GM10847 (cell line): ENCODE results near the gene NOSIP.

Source experiments
- POLR2A ChIP-seq: IDR thresholded peaks from 2 replicates; pipeline ENCODE4 v1.6.1; 2011; ENCODE audit not compliant: insufficient read length; ENCODE audit errors: extremely low read depth

NOSIP gene

DNA sequence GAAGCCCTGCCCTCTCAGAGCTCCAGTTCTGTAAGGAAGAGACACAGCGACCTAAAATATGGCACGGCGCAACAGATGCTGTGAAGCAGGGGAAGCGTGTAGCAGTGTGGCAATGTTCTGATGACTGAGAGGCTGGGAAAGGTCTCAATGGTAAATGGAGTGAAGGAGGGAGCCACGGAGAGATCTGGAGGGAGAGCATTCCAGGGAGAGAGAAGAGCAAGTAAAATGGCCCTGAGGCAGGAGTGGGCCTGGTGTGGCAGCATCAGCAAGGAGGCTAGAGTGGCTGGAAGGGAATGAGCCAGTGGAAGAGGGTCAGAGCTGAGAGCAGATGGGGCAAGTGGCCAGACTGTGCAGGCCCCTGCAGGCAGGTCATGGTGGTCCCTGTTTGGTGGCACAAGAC, 36.2 kb downstream of the NOSIP start:
- no peak for TF ChIP-seq POLR2A

DNA sequence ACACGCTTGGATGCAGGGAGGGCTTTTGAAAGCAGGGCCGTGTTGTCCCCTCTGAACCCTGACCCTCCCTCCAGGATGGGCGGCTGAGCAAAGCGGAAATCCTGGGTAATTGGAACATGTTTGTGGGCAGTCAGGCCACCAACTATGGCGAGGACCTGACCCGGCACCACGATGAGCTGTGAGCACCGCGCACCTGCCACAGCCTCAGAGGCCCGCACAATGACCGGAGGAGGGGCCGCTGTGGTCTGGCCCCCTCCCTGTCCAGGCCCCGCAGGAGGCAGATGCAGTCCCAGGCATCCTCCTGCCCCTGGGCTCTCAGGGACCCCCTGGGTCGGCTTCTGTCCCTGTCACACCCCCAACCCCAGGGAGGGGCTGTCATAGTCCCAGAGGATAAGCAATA, 37.3 kb downstream of the NOSIP start:
- TF ChIP-seq POLR2A, result no peak

DNA sequence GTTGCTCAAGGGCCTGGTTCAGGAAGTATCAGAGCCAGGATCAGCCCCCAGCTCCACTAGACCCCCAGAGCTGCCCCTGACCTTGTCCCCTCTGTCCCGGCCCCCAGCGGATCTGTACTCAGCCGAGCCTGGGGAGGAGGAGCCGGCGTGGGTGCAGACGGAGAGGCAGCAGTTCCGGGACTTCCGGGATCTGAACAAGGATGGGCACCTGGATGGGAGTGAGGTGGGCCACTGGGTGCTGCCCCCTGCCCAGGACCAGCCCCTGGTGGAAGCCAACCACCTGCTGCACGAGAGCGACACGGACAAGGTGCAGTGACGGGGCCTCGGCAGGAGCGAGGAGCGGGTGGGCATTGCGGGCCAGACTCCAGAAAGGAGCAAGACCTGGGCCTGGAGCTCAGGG, 37.9 kb downstream of the NOSIP start:
- no peak for TF ChIP-seq POLR2A

DNA sequence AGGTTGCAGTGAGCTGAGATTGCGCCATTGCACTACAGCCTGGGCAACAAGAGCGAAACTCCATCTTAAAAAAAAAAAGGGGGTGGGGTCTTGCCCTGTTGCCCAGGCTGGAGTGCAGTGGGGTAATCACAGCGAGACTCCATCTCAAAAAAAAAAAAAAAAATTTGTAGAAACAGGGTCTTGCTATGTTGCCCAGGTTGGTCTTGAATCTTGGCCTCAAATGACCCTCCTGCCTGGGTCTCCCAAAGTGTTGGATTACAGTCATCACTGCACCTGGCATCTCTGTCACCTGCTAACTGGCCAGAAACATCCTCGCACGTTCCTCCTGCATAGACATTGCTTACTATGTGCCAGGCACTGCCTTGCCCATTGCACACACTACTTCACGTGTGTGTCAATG, 38.4 kb downstream of the NOSIP start:
- TF ChIP-seq POLR2A, result no peak

DNA sequence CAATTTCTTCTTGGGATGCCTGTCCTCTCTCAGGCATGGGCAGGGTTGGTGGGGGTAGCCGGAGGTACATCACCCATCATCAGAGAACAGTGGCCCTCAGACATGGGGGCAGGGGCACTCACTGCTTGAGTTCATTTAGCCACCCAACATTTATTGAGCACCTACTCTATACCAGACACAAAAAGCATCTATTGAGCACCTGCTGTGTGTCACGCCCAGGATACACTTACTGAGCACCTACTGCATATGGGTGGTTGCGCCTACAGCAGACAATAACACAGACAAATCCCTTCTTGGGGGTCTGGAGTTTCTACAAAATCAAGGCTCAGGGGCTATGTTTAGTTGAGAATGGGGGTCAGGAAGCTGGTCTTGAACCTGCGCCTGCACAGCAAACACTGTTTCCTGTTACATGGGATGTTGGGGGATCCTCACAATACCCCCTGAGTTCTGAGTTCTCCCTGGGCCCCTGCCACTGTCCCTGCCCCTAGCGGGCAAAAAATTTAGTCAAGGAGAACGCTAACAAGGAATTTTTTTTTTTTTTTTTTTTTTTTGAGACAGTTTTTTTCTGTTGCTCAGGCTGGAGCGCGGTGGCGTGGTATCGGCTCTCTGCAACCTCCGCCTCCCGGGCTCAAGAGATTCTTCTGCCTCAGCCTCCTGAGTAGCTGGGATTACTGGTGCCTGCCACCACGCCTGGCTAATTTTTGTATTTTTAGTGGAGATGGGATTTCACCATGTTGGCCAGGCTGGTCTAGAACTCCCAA, 41.0 kb downstream of the NOSIP start:
- no peak for TF ChIP-seq POLR2A

DNA sequence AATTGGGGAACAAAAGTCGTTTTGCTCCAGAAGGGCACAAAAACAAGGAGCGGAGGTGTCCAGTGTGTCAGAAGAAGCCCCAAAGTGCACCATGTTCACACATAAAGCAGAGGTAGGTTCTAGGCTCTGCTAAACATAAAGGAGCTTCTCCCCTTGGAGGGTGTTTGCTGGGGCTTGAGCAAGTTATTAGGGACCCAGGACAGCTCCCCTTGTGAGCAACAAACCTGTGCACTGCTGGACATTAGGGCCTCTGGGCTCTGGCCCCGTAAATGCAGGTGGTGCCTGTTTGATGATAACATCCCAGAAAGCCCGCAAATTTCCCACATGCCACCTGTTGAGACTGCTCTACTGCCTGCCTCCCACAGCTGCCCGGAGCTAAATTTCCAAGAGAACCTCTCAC, 41.7 kb downstream of the NOSIP start:
- TF ChIP-seq POLR2A, result no peak

DNA sequence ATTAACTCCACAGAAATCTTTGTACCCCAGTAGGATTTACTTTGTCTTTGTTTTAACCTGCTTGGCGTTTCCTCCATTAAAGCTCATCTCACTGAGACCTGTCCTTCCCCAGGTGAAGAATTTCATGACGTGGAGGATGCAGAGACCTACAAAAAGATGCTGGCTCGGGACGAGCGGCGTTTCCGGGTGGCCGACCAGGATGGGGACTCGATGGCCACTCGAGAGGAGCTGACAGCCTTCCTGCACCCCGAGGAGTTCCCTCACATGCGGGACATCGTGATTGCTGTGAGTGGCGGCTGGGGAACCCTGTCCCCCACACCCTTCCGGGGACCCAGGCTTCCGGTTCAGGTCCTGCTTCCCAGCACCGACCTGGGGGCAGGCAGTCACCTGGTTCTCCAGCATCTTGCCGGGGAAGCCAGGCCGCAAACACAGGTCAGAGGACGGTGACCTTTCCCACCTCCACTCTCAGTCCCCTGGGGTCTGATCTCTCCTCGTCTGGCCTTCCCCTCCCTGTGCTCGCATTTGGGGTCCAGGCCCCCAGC, 43.4 kb downstream of the NOSIP start:
- no peak for TF ChIP-seq POLR2A

DNA sequence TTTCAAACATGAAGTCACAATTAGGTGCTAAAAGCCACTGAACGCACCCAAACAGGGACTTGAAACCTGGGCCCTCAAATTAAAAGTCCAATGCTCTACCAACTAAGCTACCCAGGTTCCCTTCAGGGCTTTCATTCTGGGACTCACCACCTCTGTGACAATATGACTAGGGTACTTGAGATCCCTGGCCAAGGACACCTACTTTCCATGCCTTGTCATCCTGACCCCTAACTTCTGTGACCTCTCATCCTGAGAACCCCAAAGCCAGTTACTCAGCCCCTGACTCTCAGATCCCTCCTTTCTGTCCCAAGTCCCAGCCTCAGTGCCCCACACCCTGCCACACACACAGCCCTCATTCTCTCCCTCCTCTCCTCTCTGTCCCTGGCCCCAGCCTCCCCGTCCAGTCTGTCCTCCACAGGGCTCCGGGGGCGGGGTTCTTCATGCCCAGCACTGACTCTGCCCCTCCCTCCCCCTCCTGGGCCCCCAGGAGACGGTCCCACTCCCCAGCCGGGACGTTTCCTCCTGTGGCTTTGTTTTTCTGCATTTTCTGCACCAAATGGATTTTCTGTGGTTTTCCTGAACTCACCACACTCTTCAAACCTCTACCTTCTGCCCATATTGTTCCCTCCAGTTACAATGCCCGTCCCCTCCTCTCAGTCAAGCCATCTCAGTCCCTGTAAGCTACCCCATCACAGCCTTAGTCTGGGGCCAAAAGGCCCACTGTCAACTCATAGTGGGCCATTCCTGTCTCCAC, 45.5 kb downstream of the NOSIP start:
- no peak for TF ChIP-seq POLR2A

DNA sequence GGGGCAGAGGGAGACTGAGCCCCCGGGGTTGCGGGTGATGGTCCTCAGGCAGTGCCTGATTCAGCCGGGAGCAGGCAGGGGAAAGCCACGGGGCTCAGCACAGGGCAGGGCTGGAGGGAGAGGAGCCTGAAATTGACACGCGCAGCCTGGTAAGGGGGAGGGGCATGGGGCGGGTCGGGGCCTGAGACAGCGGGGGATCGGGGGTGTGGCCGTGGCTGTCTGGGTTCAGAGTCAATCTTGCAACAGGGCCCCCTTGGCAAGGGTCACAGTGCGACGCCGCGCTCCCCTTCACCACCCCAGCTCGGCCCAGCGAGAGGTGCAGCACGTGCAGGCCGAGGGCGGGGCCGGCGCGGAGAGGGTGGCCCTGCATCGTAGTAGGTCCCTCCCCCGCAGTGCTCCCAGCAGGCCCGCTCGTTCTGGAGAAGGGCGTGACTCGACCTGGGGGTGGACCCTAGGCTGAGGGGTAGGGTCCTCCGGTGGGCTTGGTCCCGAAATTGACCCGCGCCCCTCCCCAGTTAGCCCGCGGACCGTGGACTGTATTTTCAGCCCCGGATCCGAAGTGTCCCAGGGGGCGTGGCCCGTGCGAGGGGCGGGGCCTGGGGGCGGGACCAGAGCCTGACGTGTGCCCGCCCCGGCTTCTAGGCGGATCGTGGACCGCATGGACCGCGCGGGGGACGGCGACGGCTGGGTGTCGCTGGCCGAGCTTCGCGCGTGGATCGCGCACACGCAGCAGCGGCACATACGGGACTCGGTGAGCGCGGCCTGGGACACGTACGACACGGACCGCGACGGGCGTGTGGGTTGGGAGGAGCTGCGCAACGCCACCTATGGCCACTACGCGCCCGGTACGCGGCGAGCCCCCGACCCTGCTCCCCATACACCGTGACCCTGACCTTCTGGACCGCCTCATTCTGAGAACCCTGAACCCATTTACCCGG, 46.5 kb downstream of the NOSIP start:
- TF ChIP-seq POLR2A, result no peak

DNA sequence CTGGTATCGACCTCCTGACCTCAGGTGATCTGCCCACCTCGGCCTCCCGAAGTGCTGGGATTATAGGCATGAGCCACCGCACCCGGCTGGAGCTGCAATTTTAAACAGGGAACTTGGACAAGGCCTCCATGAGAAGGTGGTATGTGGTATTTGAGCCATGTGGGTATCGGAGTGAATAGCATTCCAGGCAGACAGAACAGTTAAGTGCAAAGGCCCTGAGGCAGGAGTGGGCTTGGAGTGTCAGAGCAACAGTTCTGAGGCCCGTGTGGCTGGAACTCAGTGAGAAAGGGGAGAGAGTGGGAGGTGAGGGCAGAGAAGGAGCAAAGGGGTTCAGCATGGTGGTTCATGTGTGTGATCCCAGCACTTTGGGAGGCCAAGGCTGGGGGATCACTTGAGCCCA, 49.6 kb downstream of the NOSIP start:
- no peak for TF ChIP-seq POLR2A

DNA sequence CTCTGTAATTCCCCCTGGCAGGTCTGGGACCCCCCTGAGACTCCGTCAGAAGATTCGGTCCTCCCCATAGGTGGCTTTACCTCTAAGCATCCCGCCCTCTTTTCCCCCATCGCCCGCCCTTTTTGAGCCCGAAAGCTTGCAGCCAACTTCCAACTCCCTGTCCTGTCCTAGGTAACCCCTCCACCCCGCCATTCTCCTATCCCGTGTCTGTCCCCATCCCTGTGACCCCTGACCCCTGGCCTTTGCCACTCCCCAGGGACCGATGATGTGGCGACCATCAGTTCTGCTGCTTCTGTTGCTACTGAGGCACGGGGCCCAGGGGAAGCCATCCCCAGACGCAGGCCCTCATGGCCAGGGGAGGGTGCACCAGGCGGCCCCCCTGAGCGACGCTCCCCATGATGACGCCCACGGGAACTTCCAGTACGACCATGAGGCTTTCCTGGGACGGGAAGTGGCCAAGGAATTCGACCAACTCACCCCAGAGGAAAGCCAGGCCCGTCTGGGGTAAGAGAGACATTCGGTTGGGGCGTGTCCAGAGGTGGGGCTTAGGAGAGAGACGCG, 52.1 kb downstream of the NOSIP start:
- no peak for TF ChIP-seq POLR2A

DNA sequence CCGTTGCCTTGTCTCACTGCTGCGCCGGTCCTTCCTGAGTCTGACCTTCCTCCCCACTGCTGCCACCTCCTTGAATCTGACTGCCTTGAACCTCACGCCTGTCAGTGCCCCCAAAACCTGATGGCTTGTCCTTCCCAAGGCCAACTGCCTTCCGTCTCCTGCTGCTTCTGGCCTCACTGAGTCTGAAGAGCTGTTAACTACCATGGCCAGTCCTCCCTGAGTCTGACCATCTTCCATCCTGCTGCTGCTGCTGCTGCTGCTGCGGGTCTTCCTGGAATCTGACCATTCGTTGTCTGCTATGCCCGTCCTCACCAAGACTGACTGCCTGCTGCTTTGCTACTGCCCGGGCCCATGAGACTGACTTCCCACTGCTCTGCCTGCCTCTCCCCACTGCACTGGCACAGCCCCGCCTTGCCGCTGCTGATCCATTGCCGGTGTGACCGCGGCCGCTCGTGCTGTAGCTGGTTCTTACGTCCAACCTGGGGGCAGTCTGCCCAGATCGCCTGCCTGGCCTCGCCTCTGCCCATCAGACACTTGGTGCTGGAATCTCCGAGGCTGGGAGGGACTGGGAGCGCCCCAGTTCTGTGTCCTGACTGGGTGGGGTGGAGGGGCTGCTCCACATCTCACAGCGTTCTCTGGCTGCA, 55.4 kb downstream of the NOSIP start:
- TF ChIP-seq POLR2A, result no peak

DNA sequence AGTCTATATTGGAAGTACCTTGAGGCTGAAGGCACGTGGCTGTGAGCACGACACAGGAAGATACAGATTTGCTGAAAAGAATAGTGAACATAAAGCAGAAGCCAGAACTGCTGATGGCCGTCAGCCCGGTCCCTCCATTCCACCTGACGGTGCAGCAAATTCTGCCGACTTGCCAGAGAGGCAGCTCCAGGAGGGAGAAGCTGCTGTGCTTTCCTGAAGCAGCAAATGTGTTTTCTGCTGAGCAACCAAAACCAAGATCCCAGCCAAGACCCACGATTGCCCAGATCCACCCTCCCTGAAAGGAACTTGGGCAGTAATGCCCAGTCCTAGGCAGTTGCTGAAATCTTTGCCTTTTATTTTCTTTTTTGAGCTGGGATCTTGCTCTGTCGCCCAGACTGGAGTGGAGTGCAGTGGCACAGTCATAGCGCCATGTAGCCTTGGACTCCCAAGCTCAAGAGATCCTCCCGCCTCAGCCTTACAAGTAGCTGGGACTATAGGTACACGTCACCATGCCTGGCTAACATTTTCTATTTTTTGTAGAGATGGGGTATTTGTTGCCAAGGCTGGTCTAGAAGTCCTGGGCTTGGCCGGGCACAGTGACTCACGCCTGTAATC, 59.5 kb downstream of the NOSIP start:
- no peak for TF ChIP-seq POLR2A

DNA sequence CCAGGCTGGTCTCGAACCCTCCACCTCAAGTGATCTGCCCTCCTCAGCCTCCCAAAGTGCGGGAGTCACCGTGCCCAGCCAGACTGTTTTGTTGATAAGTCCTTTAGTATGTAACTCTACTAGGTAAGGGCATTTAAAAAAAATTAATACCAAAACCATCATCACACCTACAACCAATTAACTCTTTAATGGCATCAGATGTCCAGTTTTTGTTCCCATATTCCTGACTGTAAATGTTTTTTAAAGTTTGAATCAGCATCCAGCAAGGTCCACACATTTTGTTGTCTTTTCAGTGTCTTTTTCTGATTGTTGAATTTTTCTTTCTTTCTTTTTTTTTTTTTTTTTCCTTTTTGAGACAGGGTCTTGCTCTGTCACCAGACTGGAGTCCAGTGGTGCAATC, 62.3 kb downstream of the NOSIP start:
- TF ChIP-seq POLR2A, result no peak
